Activated CD4-positive, alpha-beta T cell treated with anti-CD3 and anti-CD28 coated beads, Interleukin-2, amount 10 ng/mL, durations not matched to agents 7 days and 5 days (primary cell): Measurements from ENCODE around the gene PIGZ. TPM values are rescaled to one million over a fixed set of nuclear protein-coding genes. Genes with fewer than 3 reads are reported as not detected.
A peak's percentile ranks its signal among the peaks of the same experiment; 100 is the strongest.

Experiments
- CTCF ChIA-PET: fragments of 350-600 bp; sonication (Branson Sonifier 250); formaldehyde crosslinking; loops from one replicate; lab custom pipeline; 2021; ENCODE audit warnings: antibody characterized with exemption; lab: Charles Lee
- POLR2A ChIA-PET: fragments of 350-600 bp; sonication (Branson Sonifier 250); formaldehyde crosslinking; loops from one replicate; lab custom pipeline; 2021; ENCODE audit warnings: antibody characterized with exemption; lab: Charles Lee
- DNase-seq: peaks from one replicate; pipeline ENCODE4 v3.0.0-alpha.2; 2020
- H3K27ac Mint-ChIP-seq: one replicate; pipeline ENCODE4 v1.8.0; 2021; ENCODE audit warnings: mild to moderate bottlenecking, moderate library complexity, mixed read lengths
- H3K27me3 Mint-ChIP-seq: one replicate; pipeline ENCODE4 v1.8.0; 2021; ENCODE audit warnings: mixed read lengths
- H3K36me3 Mint-ChIP-seq: one replicate; pipeline ENCODE4 v1.8.0; 2021; ENCODE audit warnings: low read depth, mixed read lengths
- H3K4me1 Mint-ChIP-seq: one replicate; pipeline ENCODE4 v1.8.0; 2021; ENCODE audit warnings: mixed read lengths
- H3K4me3 Mint-ChIP-seq: one replicate; pipeline ENCODE4 v1.8.0; 2021; ENCODE audit warnings: mild to moderate bottlenecking, moderate library complexity, mixed read lengths
- H3K9me3 Mint-ChIP-seq: one replicate; pipeline ENCODE4 v1.8.0; 2021; ENCODE audit warnings: mixed read lengths
- total RNA-seq, 2 experiments: library from RNA; stranded (reverse); gene quantifications; one replicate each; pipeline ENCODE4 v1.2.3, GENCODE V29; 2021

The PIGZ gene
- total RNA-seq, 2 experiments from 2014 or later, result 2.6 to 2.7 TPM

DNA sequence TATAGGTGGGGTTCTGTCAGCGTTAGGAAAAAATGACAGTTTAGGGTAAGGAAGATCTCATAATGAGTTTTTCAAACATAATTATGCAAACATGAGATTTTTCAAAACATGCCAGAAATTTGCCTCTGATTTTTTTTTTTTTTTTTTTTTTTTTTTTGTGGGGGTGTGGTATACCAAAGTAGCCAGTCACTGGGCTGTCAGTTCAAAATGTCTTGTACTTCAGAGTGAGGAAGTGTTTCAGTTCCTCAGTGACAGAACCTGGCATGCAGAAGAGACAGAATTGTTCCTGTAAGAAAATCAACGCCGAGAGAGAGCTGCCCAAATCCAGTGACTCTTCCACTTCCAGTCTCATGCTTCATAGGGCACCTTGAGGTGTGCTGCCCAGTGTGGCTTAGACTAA, 36.0 kb downstream of the PIGZ start:
- CTCF ChIA-PET, result interaction anchor here (2.9 kb wide), 1 partner anchor 9 kb away, joined by 15 read pairs; the partner anchor contains the start of gene NCBP2
- peaks cover 56% of the 10 kb centered on the region for H3K36me3 Mint-ChIP-seq
- POLR2A ChIA-PET, result no interaction called here

DNA sequence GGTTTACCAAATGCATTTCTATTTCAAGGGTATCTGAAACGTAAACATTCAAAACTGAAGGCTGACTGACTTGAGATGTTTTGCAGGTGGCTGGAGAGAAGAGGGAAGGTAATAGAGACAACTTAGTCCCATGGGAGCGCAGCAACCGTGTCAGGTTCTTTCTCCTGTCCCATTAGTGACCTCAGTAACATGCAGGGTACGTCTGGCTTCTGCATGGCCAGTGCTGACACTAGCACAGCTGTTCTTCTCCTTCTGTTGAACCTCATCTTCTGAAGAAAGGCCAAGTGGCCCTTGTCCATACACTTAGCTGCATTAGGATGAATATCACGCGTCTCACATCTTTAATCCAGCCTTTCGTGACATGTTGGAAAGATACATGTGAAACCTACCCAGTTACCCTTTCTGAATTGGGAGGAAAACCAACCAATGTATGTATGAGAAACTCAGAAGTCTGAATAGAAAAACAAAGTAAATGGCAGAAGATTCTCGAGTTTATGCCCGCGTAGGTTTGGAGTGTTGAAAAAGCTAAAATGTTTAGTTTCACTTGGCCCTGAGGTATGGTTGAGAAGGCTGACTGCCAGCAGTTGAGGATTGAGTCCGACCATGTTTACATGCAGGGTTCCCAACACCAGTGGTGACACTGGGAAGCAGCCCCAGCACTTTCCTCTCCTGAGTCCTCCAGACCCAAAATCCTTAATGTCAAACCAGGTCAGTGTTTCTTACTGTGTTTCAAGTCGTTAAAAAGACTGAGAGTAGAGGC, 36.6 kb downstream of the PIGZ start:
- Mint-ChIP-seq H3K9me3 (no peaks in the 10 kb centered on the region), H3K27ac (no peak overlapping the region), H3K36me3 (peaks cover 50% of the 10 kb centered on the region), H3K4me1 (peaks cover 3% of the 10 kb centered on the region), H3K4me3 (no peak overlapping the region), H3K27me3 (no peaks in the 10 kb centered on the region)
- DNase-seq, result no peak
- ChIA-PET CTCF (interaction anchor here (2.9 kb wide), 1 partner anchor 10 kb away, joined by 15 read pairs; the partner anchor contains the start of gene NCBP2), POLR2A (no interaction called here)

More for the DNA sequence above, 36.0 kb downstream of the PIGZ start:
- peaks cover 6% of the 10 kb centered on the region for H3K4me1 Mint-ChIP-seq
- H3K4me3 Mint-ChIP-seq, result no peak overlapping the region
- no peak for DNase-seq
- H3K27ac Mint-ChIP-seq, result no peak overlapping the region
- no peaks in the 10 kb centered on the region for H3K27me3 Mint-ChIP-seq
- H3K9me3 Mint-ChIP-seq, result no peaks in the 10 kb centered on the region

GRCh38 chr3:196931157-196931556, 37.5 kb downstream of the PIGZ start:
- DNase-seq, result no peak
- Mint-ChIP-seq H3K9me3 (no peaks in the 10 kb centered on the region), H3K27me3 (no peaks in the 10 kb centered on the region), H3K36me3 (peaks cover 41% of the 10 kb centered on the region), H3K4me1 (no peaks in the 10 kb centered on the region), H3K27ac (no peak overlapping the region), H3K4me3 (no peak overlapping the region)
- ChIA-PET POLR2A (no interaction called here), CTCF (interaction anchor here (2.9 kb wide), 1 partner anchor 11 kb away, joined by 15 read pairs; the partner anchor contains the start of gene NCBP2)

DNA sequence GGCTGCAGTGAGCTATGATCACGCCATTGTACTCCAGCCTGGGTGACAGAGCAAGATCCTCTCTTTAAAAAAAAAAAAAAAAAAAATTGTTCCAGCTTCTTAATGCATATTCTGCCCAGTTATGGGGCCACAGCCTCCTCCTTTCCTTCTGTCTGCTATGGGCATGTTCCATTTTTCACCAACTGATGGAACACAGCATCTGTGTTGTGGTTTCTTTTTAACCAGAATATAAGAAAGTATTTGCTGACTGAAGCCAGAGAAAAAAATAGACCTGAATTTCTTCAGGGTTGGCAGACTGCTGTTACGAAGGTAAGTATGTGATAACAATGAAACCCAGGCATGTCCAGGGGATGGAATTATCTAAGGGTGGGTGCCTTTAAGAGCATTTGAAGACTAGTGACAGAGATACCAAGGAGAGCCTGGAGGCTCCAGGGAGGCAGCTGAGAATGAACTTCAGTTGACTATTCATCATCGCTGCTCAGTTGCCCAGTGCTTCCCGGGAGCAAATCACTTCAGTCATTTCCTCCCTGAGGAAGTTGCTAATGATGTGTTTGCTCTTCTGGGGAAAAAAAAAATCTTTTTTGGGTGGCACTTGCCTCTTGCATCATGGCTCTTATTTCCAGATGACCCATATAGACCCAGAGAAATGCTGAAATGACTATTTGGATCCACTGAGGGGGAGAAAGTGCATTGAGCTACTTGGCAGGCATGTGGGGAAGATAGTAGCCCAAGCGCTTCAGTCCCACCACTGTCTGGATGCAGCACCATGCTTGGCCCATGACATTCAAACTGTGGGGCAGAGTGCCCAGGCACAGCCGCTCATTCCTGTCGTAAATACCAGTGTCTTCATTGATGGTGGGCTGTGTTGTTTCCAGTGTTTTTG, 40.8 kb downstream of the PIGZ start:
- Mint-ChIP-seq H3K36me3 (peaks cover 24% of the 10 kb centered on the region), H3K9me3 (no peaks in the 10 kb centered on the region), H3K27me3 (no peaks in the 10 kb centered on the region), H3K4me3 (no peak overlapping the region), H3K4me1 (no peaks in the 10 kb centered on the region), H3K27ac (no peak overlapping the region)
- ChIA-PET POLR2A (no interaction called here), CTCF (interaction anchor here (0.6 to 2.0 kb wide), 2 partner anchors 15 to 53 kb away, joined by 3 to 7 read pairs; partner anchors contain the start of gene NCBP2)
- no peak for DNase-seq

- no peaks in the 10 kb centered on the region for H3K27me3 Mint-ChIP-seq
- CTCF ChIA-PET, result no interaction called here
- H3K4me3 Mint-ChIP-seq, result no peak overlapping the region
Measured at GRCh38 chr3:196920733-196921132, 47.9 kb downstream of the PIGZ start.

GRCh38 chr3:196918968-196919367, 49.7 kb downstream of the PIGZ start:
- ChIA-PET POLR2A (no interaction called here), CTCF (no interaction called here)
- Mint-ChIP-seq H3K4me1 (no peaks in the 10 kb centered on the region), H3K27ac (no peak overlapping the region), H3K9me3 (peaks cover 4% of the 10 kb centered on the region), H3K4me3 (no peak overlapping the region), H3K27me3 (no peaks in the 10 kb centered on the region), H3K36me3 (peaks cover 32% of the 10 kb centered on the region)
- no peak for DNase-seq

More at GRCh38 chr3:196920733-196921132, 47.9 kb downstream of the PIGZ start:
- H3K36me3 Mint-ChIP-seq, result peaks cover 18% of the 10 kb centered on the region
- POLR2A ChIA-PET, result no interaction called here
- H3K27ac Mint-ChIP-seq, result no peak overlapping the region
- H3K9me3 Mint-ChIP-seq, result peaks cover 4% of the 10 kb centered on the region
- DNase-seq, result no peak
- no peaks in the 10 kb centered on the region for H3K4me1 Mint-ChIP-seq

DNA sequence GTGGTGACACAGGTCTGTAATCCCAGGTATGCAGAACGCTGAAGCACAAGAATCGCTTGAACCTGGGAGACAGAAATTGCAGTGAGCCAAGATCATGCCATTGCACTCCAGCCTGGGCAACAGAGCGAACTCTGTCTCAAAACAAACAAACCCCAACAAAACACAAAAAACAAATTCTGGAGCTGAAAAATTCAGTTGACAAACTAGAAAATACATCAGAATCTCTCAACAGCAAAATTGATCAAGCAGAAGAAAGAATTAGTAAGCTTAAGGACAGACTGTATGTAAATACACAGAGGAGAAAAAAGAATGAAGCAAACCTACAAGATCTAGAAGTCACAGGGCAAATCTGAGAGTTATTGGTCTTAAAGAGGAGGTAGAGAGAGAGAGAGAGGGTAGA, 51.6 kb downstream of the PIGZ start:
- H3K9me3 Mint-ChIP-seq, result peaks cover 4% of the 10 kb centered on the region
- H3K27me3 Mint-ChIP-seq, result no peaks in the 10 kb centered on the region
- no peak for DNase-seq
- POLR2A ChIA-PET, result no interaction called here
- CTCF ChIA-PET, result interaction anchor here (0.7 to 1.4 kb wide), 2 partner anchors 22 to 388 kb away, joined by 3 read pairs; no protein-coding TSS in a partner anchor
- peaks cover 34% of the 10 kb centered on the region for H3K36me3 Mint-ChIP-seq
- no peak overlapping the region for H3K4me3 Mint-ChIP-seq
- H3K27ac Mint-ChIP-seq, result peak overlapping the region; percentile 26
- no peaks in the 10 kb centered on the region for H3K4me1 Mint-ChIP-seq

DNA sequence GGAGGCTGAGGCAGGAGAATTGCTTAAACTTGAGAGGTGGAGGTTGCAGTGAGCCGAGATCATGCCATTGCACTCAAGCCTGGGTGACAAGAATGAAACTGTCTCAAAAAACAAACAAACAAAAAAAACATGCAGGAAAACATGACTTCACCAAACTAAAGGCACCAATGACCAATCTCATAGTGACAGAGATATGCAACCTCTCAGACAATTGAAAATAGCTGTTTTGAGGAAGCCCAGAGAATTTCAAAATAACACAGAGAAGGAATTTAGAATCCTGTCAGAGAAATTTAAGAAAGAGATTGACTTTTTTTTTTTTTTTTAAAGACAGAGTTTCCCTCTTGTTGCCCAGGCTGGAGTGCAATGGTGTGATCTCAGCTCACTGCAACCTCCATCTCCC, 52.4 kb downstream of the PIGZ start:
- Mint-ChIP-seq H3K36me3 (peaks cover 34% of the 10 kb centered on the region), H3K4me1 (no peaks in the 10 kb centered on the region), H3K27me3 (no peaks in the 10 kb centered on the region), H3K9me3 (peaks cover 4% of the 10 kb centered on the region), H3K27ac (no peak overlapping the region), H3K4me3 (no peak overlapping the region)
- ChIA-PET CTCF (no interaction called here), POLR2A (no interaction called here)
- no peak for DNase-seq

GRCh38 chr3:196915375-196915774, 53.3 kb downstream of the PIGZ start:
- Mint-ChIP-seq H3K9me3 (peaks cover 4% of the 10 kb centered on the region), H3K27ac (no peak overlapping the region), H3K4me3 (no peak overlapping the region), H3K4me1 (no peaks in the 10 kb centered on the region), H3K27me3 (no peaks in the 10 kb centered on the region), H3K36me3 (peaks cover 38% of the 10 kb centered on the region)
- no peak for DNase-seq
- CTCF ChIA-PET, result no interaction called here
- POLR2A ChIA-PET, result no interaction called here

DNA sequence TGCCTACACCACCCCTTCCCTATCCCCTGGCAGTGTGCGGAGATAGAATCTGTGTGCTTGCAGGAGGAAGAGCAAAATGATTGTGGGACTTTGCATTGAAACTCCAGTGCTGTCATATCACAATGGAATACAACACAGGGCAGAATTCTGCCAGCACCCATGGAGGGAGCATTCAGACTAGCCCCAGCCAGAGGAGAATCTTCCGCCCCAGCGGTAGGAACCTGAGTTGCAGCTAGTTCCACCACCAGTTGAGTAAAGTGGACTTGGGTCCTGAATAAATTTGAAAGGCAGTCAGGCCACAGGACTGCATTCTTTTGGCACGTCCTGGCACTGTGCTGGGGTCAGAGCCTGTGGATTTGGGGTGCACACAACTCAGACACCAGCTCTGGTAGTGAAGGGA, 53.8 kb downstream of the PIGZ start:
- ChIA-PET CTCF (no interaction called here), POLR2A (no interaction called here)
- peaks cover 4% of the 10 kb centered on the region for H3K9me3 Mint-ChIP-seq
- H3K36me3 Mint-ChIP-seq, result peaks cover 40% of the 10 kb centered on the region
- no peak overlapping the region for H3K27ac Mint-ChIP-seq
- H3K4me1 Mint-ChIP-seq, result no peaks in the 10 kb centered on the region
- no peak for DNase-seq
- H3K4me3 Mint-ChIP-seq, result no peak overlapping the region
- H3K27me3 Mint-ChIP-seq, result no peaks in the 10 kb centered on the region

GRCh38 chr3:196903740-196904139, 64.9 kb downstream of the PIGZ start:
- Mint-ChIP-seq H3K27ac (no peak overlapping the region), H3K27me3 (no peaks in the 10 kb centered on the region), H3K4me1 (no peaks in the 10 kb centered on the region), H3K4me3 (no peak overlapping the region), H3K36me3 (peaks cover 52% of the 10 kb centered on the region), H3K9me3 (no peaks in the 10 kb centered on the region)
- no peak for DNase-seq
- POLR2A ChIA-PET, result no interaction called here
- CTCF ChIA-PET, result interaction anchor here (1.1 kb wide), 1 partner anchor 66 kb away, joined by 3 read pairs; no protein-coding TSS in a partner anchor

DNA sequence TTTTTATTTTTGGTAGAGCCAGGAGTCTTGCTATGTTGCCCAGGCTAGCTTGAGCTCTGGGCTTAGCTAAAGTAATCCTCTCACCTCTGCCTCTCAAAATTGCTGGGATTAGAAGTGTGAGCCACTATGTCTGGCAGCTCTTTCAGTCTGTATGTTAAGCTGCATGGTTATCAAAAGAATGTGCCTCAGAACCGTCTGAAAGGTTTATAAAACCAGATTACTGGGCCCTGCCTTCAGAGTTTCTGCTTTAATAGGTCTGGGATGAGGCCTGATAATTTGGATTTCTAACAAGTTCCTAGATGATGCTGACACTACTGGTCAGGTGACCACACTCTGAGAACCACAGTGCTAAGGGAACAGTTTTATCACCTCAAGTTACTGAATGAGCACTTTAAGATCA, 66.3 kb downstream of the PIGZ start:
- ChIA-PET POLR2A (no interaction called here), CTCF (interaction anchor here (1.0 kb wide), 1 partner anchor 40 kb away, joined by 4 read pairs; the partner anchor contains the start of gene NCBP2)
- Mint-ChIP-seq H3K27ac (no peak overlapping the region), H3K27me3 (no peaks in the 10 kb centered on the region), H3K4me1 (no peaks in the 10 kb centered on the region), H3K4me3 (no peak overlapping the region), H3K36me3 (peaks cover 45% of the 10 kb centered on the region), H3K9me3 (no peaks in the 10 kb centered on the region)
- no peak for DNase-seq

- H3K4me3 Mint-ChIP-seq, result no peak overlapping the region
- H3K9me3 Mint-ChIP-seq, result no peaks in the 10 kb centered on the region
- H3K4me1 Mint-ChIP-seq, result no peaks in the 10 kb centered on the region
- ChIA-PET POLR2A (no interaction called here), CTCF (interaction anchor here (1.0 kb wide), 1 partner anchor 41 kb away, joined by 4 read pairs; the partner anchor contains the start of gene NCBP2)
- no peak for DNase-seq
- H3K27ac Mint-ChIP-seq, result no peak overlapping the region
- no peaks in the 10 kb centered on the region for H3K27me3 Mint-ChIP-seq
- H3K36me3 Mint-ChIP-seq, result peaks cover 42% of the 10 kb centered on the region
Measured at GRCh38 chr3:196901768-196902167, 66.9 kb downstream of the PIGZ start.
